H1 (cell line): Measurements from ENCODE around the gene SAE1. TPM values are rescaled to one million over a fixed set of nuclear protein-coding genes. Genes with fewer than 3 reads are reported as not detected.

Experiments used
- CHD1 ChIP-seq: IDR thresholded peaks from 2 replicates; pipeline ENCODE4 v1.6.1; 2012; ENCODE audit warnings: low read depth, low read length, improper control_type of control experiment
- NANOG ChIP-seq: IDR thresholded peaks from 2 replicates; pipeline ENCODE4 v1.6.1; 2011; ENCODE audit warnings: low read length, low read depth, mild to moderate bottlenecking, inconsistent platforms; ENCODE audit not compliant: insufficient read depth, poor library complexity, severe bottlenecking
- POLR2A ChIP-seq, 2 experiments: IDR thresholded peaks; 1 replicate in 1 of 2; 2 replicates in 1 of 2; pipeline ENCODE4 v1.6.1; 2011; ENCODE audit warnings: low read depth in 2 of 2, low read length in 2 of 2, mild to moderate bottlenecking in 2 of 2; ENCODE audit errors: control extremely low read depth in 1 of 2
- SRF ChIP-seq: IDR thresholded peaks from 2 replicates; pipeline ENCODE4 v1.6.1; 2011; ENCODE audit warnings: mild to moderate bottlenecking, low read depth, low read length, moderate library complexity
- polyA plus RNA-seq, 7 experiments: library from polyadenylated mRNA; depleted of rRNA in 3 of 7; stranded (reverse) in 5 of 7; unstranded in 2 of 7; fragments of >200 nt in 5 of 7; fragments of 200-250 nt in 2 of 7; gene quantifications; 1 replicate in 5 of 7; 2 replicates in 1 of 7; 4 replicates in 1 of 7; pipeline versions ENCODE4 v1.2.1 to v1.2.3, GENCODE V29; 2011 to 2013; ENCODE audit warnings: missing spikeins in 2 of 7, mixed read lengths in 2 of 7
- total RNA-seq: library from RNA; stranded (reverse); fragmentation: NEBNext Ultra II Directional; extraction: Animal tissue kit (Norgen Biotek cat#: 25700); gene quantifications from 2 replicates; pipeline ENCODE4 v1.2.1, GENCODE V29; 2021
- TF ChIP-seq, protein P1 (sequence below): fragments of 300-600 bp; sonication (generic); IDR thresholded peaks from 2 replicates; pipeline ENCODE4 v1.7.1; 2012; ENCODE audit warnings: low read length, moderate library complexity, mild to moderate bottlenecking, inconsistent platforms; ENCODE audit not compliant: insufficient replicate concordance
- TF ChIP-seq, protein P2 (sequence below): IDR thresholded peaks from 2 replicates; pipeline ENCODE4 v1.6.1; 2012; ENCODE audit warnings: low read length, inconsistent platforms

The SAE1 gene
- total and polyA plus RNA-seq, 2 of the 8 experiments (the other 6 are each of a cell fraction or from before 2014, with no cell fraction given), result 213 to 268 TPM

DNA sequence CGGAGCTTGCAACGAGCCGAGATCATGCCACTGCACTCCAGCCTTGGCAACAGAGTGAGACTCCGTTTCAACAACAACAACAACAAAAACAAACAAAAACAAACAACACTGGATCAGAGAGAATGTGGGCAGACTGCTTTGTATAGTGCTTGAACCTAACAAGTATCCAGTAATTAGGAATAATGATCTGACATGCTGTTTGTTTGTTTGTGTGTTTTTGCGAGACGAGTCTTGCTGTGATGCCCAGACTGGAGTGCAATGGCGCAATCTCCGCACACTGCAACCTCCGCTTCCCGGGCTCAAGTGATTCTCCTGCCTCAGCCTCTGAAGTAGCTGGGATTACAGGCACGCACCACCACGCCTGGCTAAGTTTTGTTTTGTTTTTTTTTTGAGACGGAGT lies 14.0 kb downstream of the SAE1 start (continued):
- TF ChIP-seq, protein P1, sequence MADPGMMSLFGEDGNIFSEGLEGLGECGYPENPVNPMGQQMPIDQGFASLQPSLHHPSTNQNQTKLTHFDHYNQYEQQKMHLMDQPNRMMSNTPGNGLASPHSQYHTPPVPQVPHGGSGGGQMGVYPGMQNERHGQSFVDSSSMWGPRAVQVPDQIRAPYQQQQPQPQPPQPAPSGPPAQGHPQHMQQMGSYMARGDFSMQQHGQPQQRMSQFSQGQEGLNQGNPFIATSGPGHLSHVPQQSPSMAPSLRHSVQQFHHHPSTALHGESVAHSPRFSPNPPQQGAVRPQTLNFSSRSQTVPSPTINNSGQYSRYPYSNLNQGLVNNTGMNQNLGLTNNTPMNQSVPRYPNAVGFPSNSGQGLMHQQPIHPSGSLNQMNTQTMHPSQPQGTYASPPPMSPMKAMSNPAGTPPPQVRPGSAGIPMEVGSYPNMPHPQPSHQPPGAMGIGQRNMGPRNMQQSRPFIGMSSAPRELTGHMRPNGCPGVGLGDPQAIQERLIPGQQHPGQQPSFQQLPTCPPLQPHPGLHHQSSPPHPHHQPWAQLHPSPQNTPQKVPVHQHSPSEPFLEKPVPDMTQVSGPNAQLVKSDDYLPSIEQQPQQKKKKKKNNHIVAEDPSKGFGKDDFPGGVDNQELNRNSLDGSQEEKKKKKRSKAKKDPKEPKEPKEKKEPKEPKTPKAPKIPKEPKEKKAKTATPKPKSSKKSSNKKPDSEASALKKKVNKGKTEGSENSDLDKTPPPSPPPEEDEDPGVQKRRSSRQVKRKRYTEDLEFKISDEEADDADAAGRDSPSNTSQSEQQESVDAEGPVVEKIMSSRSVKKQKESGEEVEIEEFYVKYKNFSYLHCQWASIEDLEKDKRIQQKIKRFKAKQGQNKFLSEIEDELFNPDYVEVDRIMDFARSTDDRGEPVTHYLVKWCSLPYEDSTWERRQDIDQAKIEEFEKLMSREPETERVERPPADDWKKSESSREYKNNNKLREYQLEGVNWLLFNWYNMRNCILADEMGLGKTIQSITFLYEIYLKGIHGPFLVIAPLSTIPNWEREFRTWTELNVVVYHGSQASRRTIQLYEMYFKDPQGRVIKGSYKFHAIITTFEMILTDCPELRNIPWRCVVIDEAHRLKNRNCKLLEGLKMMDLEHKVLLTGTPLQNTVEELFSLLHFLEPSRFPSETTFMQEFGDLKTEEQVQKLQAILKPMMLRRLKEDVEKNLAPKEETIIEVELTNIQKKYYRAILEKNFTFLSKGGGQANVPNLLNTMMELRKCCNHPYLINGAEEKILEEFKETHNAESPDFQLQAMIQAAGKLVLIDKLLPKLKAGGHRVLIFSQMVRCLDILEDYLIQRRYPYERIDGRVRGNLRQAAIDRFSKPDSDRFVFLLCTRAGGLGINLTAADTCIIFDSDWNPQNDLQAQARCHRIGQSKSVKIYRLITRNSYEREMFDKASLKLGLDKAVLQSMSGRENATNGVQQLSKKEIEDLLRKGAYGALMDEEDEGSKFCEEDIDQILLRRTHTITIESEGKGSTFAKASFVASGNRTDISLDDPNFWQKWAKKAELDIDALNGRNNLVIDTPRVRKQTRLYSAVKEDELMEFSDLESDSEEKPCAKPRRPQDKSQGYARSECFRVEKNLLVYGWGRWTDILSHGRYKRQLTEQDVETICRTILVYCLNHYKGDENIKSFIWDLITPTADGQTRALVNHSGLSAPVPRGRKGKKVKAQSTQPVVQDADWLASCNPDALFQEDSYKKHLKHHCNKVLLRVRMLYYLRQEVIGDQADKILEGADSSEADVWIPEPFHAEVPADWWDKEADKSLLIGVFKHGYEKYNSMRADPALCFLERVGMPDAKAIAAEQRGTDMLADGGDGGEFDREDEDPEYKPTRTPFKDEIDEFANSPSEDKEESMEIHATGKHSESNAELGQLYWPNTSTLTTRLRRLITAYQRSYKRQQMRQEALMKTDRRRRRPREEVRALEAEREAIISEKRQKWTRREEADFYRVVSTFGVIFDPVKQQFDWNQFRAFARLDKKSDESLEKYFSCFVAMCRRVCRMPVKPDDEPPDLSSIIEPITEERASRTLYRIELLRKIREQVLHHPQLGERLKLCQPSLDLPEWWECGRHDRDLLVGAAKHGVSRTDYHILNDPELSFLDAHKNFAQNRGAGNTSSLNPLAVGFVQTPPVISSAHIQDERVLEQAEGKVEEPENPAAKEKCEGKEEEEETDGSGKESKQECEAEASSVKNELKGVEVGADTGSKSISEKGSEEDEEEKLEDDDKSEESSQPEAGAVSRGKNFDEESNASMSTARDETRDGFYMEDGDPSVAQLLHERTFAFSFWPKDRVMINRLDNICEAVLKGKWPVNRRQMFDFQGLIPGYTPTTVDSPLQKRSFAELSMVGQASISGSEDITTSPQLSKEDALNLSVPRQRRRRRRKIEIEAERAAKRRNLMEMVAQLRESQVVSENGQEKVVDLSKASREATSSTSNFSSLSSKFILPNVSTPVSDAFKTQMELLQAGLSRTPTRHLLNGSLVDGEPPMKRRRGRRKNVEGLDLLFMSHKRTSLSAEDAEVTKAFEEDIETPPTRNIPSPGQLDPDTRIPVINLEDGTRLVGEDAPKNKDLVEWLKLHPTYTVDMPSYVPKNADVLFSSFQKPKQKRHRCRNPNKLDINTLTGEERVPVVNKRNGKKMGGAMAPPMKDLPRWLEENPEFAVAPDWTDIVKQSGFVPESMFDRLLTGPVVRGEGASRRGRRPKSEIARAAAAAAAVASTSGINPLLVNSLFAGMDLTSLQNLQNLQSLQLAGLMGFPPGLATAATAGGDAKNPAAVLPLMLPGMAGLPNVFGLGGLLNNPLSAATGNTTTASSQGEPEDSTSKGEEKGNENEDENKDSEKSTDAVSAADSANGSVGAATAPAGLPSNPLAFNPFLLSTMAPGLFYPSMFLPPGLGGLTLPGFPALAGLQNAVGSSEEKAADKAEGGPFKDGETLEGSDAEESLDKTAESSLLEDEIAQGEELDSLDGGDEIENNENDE, result no peak
- TF ChIP-seq NANOG (no peak), SRF (no peak), POLR2A (IDR thresholded peaks at IDR 0.05; ENCODE audit: control extremely low read depth in 1 of 2, low read depth in 2 of 2, low read length in 2 of 2) (no peak), CHD1 (no peak)
- TF ChIP-seq, protein P2, sequence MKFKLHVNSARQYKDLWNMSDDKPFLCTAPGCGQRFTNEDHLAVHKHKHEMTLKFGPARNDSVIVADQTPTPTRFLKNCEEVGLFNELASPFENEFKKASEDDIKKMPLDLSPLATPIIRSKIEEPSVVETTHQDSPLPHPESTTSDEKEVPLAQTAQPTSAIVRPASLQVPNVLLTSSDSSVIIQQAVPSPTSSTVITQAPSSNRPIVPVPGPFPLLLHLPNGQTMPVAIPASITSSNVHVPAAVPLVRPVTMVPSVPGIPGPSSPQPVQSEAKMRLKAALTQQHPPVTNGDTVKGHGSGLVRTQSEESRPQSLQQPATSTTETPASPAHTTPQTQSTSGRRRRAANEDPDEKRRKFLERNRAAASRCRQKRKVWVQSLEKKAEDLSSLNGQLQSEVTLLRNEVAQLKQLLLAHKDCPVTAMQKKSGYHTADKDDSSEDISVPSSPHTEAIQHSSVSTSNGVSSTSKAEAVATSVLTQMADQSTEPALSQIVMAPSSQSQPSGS, result no peak
